Activated CD4-positive, alpha-beta T cell treated with anti-CD3 and anti-CD28 coated beads for 4 hours (primary cell): ENCODE measurements around the gene ATRNL1.

ENCODE experiments used
- DNase-seq, 2 donors: peaks; one replicate each; pipeline ENCODE4 v3.0.0-alpha.2; 2020

The ATRNL1 gene, protein sequence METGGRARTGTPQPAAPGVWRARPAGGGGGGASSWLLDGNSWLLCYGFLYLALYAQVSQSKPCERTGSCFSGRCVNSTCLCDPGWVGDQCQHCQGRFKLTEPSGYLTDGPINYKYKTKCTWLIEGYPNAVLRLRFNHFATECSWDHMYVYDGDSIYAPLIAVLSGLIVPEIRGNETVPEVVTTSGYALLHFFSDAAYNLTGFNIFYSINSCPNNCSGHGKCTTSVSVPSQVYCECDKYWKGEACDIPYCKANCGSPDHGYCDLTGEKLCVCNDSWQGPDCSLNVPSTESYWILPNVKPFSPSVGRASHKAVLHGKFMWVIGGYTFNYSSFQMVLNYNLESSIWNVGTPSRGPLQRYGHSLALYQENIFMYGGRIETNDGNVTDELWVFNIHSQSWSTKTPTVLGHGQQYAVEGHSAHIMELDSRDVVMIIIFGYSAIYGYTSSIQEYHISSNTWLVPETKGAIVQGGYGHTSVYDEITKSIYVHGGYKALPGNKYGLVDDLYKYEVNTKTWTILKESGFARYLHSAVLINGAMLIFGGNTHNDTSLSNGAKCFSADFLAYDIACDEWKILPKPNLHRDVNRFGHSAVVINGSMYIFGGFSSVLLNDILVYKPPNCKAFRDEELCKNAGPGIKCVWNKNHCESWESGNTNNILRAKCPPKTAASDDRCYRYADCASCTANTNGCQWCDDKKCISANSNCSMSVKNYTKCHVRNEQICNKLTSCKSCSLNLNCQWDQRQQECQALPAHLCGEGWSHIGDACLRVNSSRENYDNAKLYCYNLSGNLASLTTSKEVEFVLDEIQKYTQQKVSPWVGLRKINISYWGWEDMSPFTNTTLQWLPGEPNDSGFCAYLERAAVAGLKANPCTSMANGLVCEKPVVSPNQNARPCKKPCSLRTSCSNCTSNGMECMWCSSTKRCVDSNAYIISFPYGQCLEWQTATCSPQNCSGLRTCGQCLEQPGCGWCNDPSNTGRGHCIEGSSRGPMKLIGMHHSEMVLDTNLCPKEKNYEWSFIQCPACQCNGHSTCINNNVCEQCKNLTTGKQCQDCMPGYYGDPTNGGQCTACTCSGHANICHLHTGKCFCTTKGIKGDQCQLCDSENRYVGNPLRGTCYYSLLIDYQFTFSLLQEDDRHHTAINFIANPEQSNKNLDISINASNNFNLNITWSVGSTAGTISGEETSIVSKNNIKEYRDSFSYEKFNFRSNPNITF (N-terminal part only)

DNA sequence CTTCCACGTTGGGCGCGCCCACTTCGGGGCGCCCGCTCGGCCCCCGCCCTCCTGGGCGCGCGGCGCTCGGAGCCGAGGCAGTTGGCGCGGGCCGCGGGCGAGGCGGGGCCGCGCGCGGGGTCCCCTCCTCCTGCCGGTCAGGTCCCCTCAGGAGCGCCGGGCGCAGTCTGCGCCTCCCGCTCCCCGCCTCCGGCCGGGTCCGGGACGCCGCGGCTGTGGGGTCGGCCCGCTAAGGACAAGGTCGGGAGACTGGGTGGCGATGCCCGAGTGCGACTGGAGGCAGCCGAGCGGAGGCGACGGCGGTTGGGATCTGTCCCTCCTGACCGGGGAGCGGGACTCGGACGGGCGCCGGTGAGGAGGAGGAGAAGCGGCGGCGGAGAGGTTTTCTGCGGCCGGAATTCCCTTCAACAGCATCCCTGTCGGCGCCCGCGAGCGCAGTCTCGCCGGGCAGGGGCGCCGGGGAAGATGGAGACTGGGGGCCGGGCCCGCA lies at the start of gene ATRNL1:
ATRNL1 (plus strand) TSS at position 80 of the 490 bp plus-strand sequence; CDS start at position 466, 386 bp downstream.
- DNase-seq, result no peak

- DNase-seq, result no peak
Observed at GRCh38 chr10:115043719-115044118, 49.4 kb upstream of the ATRNL1 start.

GRCh38 chr10:115044891-115045290 lies 48.3 kb upstream of the ATRNL1 start:
- no peak for DNase-seq

DNA sequence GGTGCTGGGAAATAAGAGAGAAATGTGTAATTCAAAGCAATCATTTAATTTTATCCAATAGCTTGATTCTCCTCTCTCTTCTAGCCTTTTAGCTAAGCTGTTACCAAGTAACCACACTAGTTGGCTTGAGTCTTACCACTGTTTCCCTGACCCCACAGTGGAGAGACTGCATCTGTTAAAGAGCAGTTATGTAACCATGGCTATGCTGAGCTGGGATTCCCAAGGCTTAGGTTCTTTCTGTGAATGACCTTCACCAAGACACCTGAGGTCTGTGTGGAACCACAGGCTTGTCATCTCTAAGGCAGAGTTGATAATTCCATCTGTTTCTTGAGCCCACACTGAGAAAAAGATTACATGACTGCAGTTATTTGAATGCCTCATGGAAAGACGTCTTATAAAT lies 47.7 kb upstream of the ATRNL1 start:
- no peak for DNase-seq

- no peak for DNase-seq
Observed at GRCh38 chr10:115046686-115047236, 46.4 kb upstream of the ATRNL1 start.

DNA sequence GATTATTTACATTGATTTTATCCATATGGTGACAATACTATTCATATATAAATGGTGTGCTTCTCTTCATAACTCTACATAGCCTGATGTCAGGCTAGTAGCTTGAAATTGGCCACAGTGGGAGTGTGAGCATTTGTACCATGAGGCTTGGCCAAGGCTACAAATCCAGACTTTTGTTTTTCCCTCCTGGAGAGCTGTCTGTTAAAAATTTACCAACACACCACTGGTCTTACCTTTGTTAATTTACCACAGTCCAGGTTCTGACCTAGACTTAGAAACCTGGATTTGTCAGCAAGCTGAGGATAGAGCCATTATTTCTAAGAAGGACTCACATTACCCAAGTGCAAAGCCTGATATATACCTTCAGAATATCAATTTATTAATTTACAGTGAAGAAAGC lies 45.5 kb upstream of the ATRNL1 start:
- no peak for DNase-seq

- no peak for DNase-seq
Observed at GRCh38 chr10:115049318-115049717, 43.8 kb upstream of the ATRNL1 start.

- no peak for DNase-seq
Observed at GRCh38 chr10:115049960-115050359, 43.2 kb upstream of the ATRNL1 start.

DNA sequence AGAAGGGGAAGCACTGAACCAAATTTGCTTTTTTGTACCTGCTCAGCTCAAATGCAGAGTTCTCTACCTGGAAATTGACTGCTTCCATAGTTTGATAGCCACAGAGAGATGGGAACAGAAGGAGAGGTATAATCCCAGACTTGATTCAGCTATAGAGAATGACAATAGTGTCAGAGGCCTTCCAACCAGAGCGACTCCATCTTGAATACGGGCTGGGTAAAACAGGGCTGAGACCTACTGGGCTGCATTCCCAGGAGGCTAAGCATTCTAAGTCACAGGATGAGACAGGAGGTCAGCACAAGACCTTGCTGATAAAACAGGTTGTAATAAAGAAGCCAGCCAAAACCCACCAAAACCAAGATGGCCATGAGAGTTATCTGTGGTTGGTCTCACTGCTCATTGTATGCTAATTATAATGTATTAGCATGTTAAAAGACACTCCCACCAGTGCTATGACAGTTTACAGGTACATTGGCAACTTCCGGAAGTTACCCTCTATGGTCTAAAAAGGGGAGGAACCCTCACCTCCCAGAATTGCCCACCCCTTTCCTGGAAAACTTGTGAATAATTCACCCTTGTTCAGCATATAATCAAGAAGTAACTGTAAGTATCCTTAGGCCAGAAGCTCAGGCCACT lies 42.7 kb upstream of the ATRNL1 start:
- DNase-seq, result no peak

- DNase-seq, result no peak
Observed at GRCh38 chr10:115051216-115051615, 41.9 kb upstream of the ATRNL1 start.

- DNase-seq, result no peak
Observed at GRCh38 chr10:115052226-115052625, 40.9 kb upstream of the ATRNL1 start.

- no peak for DNase-seq
Observed at GRCh38 chr10:115052728-115053127, 40.4 kb upstream of the ATRNL1 start.

- no peak for DNase-seq
Observed at GRCh38 chr10:115056186-115056585, 37.0 kb upstream of the ATRNL1 start.

- no peak for DNase-seq
Observed at GRCh38 chr10:115059301-115059898, 33.8 kb upstream of the ATRNL1 start.

GRCh38 chr10:115063701-115064658 lies 29.2 kb upstream of the ATRNL1 start:
- DNase-seq, result no peak

GRCh38 chr10:115065801-115066200 lies 27.4 kb upstream of the ATRNL1 start:
- DNase-seq, result no peak

DNA sequence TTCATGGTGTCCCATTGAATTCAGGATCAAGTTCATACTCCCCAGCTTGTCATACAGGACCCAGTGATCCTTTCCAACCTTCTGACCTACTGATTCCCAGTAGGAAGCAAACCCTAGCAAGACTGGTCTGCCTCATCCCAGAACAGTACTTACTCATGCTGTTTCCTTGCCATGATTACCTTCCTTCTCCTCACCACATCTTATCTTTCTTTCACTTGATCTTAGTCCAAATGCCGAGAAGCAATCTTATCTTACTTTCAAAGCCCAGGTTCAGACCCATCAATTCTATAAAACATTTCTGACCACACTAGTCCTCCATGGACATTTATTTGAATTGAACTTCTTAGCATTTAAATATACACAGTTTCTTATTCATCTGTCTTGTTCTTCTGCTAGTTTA lies 26.6 kb upstream of the ATRNL1 start:
- DNase-seq, result no peak

DNA sequence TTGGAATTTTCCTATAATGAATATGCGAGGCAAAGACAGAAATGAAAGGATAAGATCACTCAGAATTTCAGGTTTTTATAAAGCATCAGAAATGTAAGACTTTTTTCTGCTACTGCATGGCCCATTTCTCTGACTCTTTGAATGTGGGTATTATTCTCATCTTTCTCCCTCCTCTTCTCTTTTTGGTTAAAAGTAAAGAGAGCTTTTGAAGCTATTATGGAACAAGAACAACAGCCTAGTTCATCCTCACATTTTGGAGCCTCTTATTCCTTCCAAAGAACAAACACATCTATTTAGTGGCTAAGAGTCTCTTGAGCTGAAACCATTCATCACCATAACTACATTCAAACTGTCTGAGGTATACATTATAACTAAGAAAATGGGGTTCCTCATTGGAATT lies 19.4 kb upstream of the ATRNL1 start:
- DNase-seq, result no peak

DNA sequence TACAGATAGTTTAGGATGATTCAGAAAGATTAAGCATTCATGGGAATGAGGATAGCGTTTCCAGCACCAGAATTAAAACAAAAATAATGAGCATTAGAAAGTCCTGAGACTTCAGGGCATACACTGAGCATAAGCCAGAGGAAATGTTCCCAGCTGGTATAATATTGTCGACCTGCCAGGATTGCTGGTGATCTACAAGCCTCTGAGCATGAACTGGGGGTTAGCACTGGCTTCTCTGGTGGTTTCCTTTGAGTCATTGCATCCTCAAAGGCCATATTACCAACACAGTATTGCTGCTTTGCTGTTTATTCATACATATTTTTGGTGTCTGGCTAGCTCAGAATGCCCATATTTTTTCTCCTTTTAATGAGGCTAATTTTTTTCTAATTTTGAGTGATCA lies 10.7 kb upstream of the ATRNL1 start:
- DNase-seq, result no peak

GRCh38 chr10:115084277-115084850 lies 8.8 kb upstream of the ATRNL1 start:
- no peak for DNase-seq
